ENCODE data around the gene SLC9A5. TPM values are rescaled to one million over a fixed set of nuclear protein-coding genes. Genes with fewer than 3 reads are reported as not detected.

SLC9A5 gene
- total RNA-seq, 1 donor from 2014 or later, result 1.3 TPM

- Histone ChIP-seq H3K27me3 (ENCODE audit: low read depth) (no peaks in the 10 kb centered on the region), H3K4me1 (peaks cover 30% of the 10 kb centered on the region), H3K27ac (replicated peaks) (no peak overlapping the region), H3K9me3 (replicated peaks) (no peaks in the 10 kb centered on the region), H3K36me3 (peaks cover 9% of the 10 kb centered on the region), H3K4me3 (no peak overlapping the region)
- DNase-seq, result no peak
- intact Hi-C loops (cut with micrococcal nuclease), result no loop called here
- TF ChIP-seq, protein P1, sequence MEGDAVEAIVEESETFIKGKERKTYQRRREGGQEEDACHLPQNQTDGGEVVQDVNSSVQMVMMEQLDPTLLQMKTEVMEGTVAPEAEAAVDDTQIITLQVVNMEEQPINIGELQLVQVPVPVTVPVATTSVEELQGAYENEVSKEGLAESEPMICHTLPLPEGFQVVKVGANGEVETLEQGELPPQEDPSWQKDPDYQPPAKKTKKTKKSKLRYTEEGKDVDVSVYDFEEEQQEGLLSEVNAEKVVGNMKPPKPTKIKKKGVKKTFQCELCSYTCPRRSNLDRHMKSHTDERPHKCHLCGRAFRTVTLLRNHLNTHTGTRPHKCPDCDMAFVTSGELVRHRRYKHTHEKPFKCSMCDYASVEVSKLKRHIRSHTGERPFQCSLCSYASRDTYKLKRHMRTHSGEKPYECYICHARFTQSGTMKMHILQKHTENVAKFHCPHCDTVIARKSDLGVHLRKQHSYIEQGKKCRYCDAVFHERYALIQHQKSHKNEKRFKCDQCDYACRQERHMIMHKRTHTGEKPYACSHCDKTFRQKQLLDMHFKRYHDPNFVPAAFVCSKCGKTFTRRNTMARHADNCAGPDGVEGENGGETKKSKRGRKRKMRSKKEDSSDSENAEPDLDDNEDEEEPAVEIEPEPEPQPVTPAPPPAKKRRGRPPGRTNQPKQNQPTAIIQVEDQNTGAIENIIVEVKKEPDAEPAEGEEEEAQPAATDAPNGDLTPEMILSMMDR (IDR thresholded peaks at IDR 0.05; ENCODE audit: borderline replicate concordance), result no peak
These were observed 37.1 kb upstream of the SLC9A5 start for GRCh38 chr16:67211674-67212073.

DNA sequence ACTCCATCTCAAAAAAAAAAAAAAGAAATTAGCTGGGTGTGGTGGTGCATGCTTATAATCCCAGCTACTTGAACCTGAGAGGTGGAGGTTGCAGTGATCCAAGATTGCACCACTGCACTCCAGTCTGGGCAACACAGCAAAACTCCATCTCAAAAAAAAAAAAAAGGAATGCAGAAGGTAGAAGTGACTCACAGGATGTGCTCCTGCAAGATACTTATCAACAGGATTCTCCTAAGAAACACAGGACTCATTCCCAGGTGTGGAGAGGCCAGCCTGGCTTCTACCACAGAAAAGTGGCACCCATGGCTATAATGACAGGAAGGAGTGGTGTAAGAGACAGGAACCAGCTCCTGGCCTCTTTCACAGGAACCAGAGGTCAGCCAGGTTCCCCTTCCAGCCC is 36.0 kb upstream of the SLC9A5 start:
- H3K4me1 ChIP-seq, result peaks cover 41% of the 10 kb centered on the region
- H3K4me3 ChIP-seq, result no peak overlapping the region
- intact Hi-C loops (cut with micrococcal nuclease), result no loop called here
- H3K27me3 ChIP-seq (ENCODE audit: low read depth), result no peaks in the 10 kb centered on the region
- H3K9me3 ChIP-seq (replicated peaks), result no peaks in the 10 kb centered on the region
- H3K27ac ChIP-seq (replicated peaks), result no peak overlapping the region
- no peak for DNase-seq
- TF ChIP-seq, protein P1 (IDR thresholded peaks at IDR 0.05; ENCODE audit: borderline replicate concordance), result no peak
- no peaks in the 10 kb centered on the region for H3K36me3 ChIP-seq

DNA sequence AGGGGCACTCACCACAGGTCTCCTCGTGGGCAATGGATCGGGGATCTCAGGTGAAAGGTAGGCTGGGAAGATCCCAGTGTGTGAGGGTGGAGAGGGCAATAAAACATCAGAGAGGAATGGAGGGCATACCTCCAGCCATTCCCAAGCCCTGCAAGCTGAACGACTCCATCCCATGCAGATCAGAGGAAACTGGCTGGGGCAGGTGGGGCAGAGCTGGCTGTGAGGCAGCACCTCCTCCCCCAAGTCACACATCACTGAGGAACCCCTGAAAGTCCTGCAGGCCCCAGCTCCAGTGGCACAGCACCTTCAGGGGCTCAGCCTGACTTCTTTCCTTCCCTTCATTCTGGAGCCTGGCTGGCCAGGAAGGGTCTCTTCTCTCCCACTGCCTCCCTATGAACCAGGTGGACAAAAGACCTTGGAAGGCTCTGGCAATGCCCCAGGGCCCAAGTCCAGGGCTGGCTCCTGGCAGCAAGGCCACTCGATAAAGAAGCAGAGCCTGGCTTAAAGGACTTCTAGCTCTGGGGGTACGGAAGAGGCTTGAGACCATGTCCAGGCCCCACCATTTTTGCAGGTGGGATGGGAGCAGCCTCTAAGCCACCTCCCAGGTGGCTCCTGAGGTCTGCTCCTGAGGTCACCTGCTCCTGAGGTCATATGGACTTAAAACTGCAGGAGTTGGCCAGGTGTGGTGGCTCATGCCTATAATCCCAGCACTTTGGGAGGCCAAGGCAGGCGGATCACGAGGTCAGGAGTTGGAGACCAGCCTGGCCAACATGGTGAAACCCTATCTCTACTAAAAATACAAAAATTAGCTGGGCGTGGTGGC is 35.4 kb upstream of the SLC9A5 start:
- no peaks in the 10 kb centered on the region for H3K9me3 ChIP-seq (replicated peaks)
- peaks cover 46% of the 10 kb centered on the region for H3K4me1 ChIP-seq
- H3K27ac ChIP-seq (replicated peaks), result no peak overlapping the region
- no peak overlapping the region for H3K4me3 ChIP-seq
- TF ChIP-seq, protein P1 (IDR thresholded peaks at IDR 0.05; ENCODE audit: borderline replicate concordance), result no peak
- no peak for DNase-seq
- intact Hi-C loops (cut with micrococcal nuclease), result no loop called here
- H3K27me3 ChIP-seq (ENCODE audit: low read depth), result no peaks in the 10 kb centered on the region
- H3K36me3 ChIP-seq, result no peaks in the 10 kb centered on the region

DNA sequence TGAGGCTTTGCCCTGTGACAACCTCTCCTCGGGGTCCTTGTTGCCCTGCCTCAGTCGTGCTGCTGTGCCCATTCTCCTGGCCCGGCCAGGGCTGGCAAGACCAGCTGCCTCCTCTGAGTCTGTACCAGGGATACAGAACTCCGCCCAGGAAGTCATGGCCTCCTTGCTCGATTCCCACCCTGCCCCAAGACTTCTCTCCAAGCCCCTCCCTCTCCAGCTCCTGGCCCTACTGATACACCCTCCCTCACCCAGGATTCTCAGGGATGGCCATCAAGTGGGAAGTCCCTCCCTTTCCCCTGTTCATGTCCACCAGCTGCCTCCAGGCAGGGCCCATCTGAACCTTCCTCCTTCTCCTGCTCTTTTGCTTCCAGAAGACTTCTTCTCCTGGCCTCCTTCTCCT is 33.1 kb upstream of the SLC9A5 start:
- Histone ChIP-seq H3K27ac (replicated peaks) (no peak overlapping the region), H3K9me3 (replicated peaks) (no peaks in the 10 kb centered on the region), H3K36me3 (no peaks in the 10 kb centered on the region), H3K27me3 (ENCODE audit: low read depth) (no peaks in the 10 kb centered on the region), H3K4me1 (peaks cover 46% of the 10 kb centered on the region), H3K4me3 (no peak overlapping the region)
- DNase-seq, result no peak
- intact Hi-C loops (cut with micrococcal nuclease), result no loop called here
- TF ChIP-seq, protein P1 (IDR thresholded peaks at IDR 0.05; ENCODE audit: borderline replicate concordance), result no peak

- H3K4me3 ChIP-seq, result peak overlapping the region; percentile 32
- intact Hi-C loops (cut with micrococcal nuclease), result no loop called here
- H3K36me3 ChIP-seq, result no peaks in the 10 kb centered on the region
- H3K27me3 ChIP-seq (ENCODE audit: low read depth), result no peaks in the 10 kb centered on the region
- no peaks in the 10 kb centered on the region for H3K9me3 ChIP-seq (replicated peaks)
- TF ChIP-seq, protein P1 (IDR thresholded peaks at IDR 0.05; ENCODE audit: borderline replicate concordance), result no peak
- peak overlapping the region; percentile 84 for H3K27ac ChIP-seq (replicated peaks)
- DNase-seq, result peak; percentile 68
- peaks cover 46% of the 10 kb centered on the region for H3K4me1 ChIP-seq
These were observed 31.9 kb upstream of the SLC9A5 start for GRCh38 chr16:67216612-67217490.

Measured in left ventricle myocardium inferior (tissue), 1 donor.